OCI-LY7 (cell line): ENCODE measurements around the gene MAL. TPM values are rescaled to one million over a fixed set of nuclear protein-coding genes. Genes with fewer than 3 reads are reported as not detected.

ENCODE experiments used
- BruUV-seq: library from RNA; stranded (reverse); fragments of 400-500 nt; replicated peaks from 2 replicates; lab custom pipeline; 2021; lab: Mats Ljungman, UMichigan
- CTCF ChIA-PET: fragments of 300-600 bp; sonication (Branson Sonifier 250); formaldehyde crosslinking; loops from one replicate; lab custom pipeline; 2022; ENCODE audit warnings: antibody characterized with exemption; ENCODE audit not compliant: unreplicated experiment; lab: Charles Lee
- POLR2A ChIA-PET: fragments of 300-600 bp; sonication (Branson Sonifier 250); formaldehyde crosslinking; loops from one replicate; lab custom pipeline; 2022; ENCODE audit warnings: antibody characterized with exemption; lab: Charles Lee
- DNase-seq: peaks from one replicate; pipeline ENCODE4 v3.0.0-alpha.2; 2015; ENCODE audit warnings: low spot score
- H2AFZ ChIP-seq: fragments of 200-600 bp; sonication (generic), shearing (Covaris generic); 2 replicates; pipeline ENCODE4 v1.6.1; 2014; ENCODE audit warnings: mild to moderate bottlenecking, antibody characterized with exemption, low read length, moderate library complexity
- H3K27ac ChIP-seq: fragments of 200-600 bp; sonication (generic); 2 replicates; pipeline ENCODE4 v1.5.1; 2014; ENCODE audit warnings: mixed run types, low read depth, mild to moderate bottlenecking, moderate library complexity, low read length, inconsistent platforms; ENCODE audit not compliant: poor library complexity, severe bottlenecking
- H3K36me3 ChIP-seq: fragments of 200-600 bp; sonication (generic); 2 replicates; pipeline ENCODE4 v1.6.1; 2014; ENCODE audit warnings: mild to moderate bottlenecking, antibody characterized with exemption, low read length, moderate library complexity, mixed read lengths; ENCODE audit not compliant: insufficient read depth
- H3K4me1 ChIP-seq: fragments of 200-600 bp; sonication (generic); 2 replicates; pipeline ENCODE4 v1.5.1; 2014; ENCODE audit warnings: mild to moderate bottlenecking, low read length; ENCODE audit not compliant: insufficient read depth, poor library complexity, severe bottlenecking
- H3K4me2 ChIP-seq: fragments of 200-600 bp; sonication (generic); 2 replicates; pipeline ENCODE4 v1.6.1; 2014; ENCODE audit warnings: mild to moderate bottlenecking, low read length
- H3K4me3 ChIP-seq: fragments of 200-600 bp; sonication (generic); 2 replicates; pipeline ENCODE4 v1.5.1; 2014; ENCODE audit warnings: mild to moderate bottlenecking, low read depth, low read length; ENCODE audit not compliant: poor library complexity, severe bottlenecking
- H3K79me2 ChIP-seq: fragments of 200-600 bp; sonication (generic); 2 replicates; pipeline ENCODE4 v1.6.1; 2016; ENCODE audit warnings: low read depth, mild to moderate bottlenecking, low read length, moderate library complexity, mixed read lengths; ENCODE audit not compliant: insufficient read depth
- H3K9me2 ChIP-seq: fragments of 200-600 bp; sonication (generic); 2 replicates; pipeline ENCODE4 v1.6.1; 2016; ENCODE audit warnings: mild to moderate bottlenecking, low read length, mixed read lengths; ENCODE audit not compliant: insufficient read depth
- H3K9me3 ChIP-seq: fragments of 200-600 bp; sonication (generic); 2 replicates; pipeline ENCODE4 v1.6.1; 2014; ENCODE audit warnings: mild to moderate bottlenecking, mixed run types, low read length, mixed read lengths
- H4K20me1 ChIP-seq: fragments of 200-600 bp; sonication (generic); 2 replicates; pipeline ENCODE4 v1.6.1; 2014; ENCODE audit warnings: mild to moderate bottlenecking, antibody characterized with exemption, low read length, moderate library complexity, mixed read lengths; ENCODE audit not compliant: insufficient read depth
- CTCF ChIP-seq: fragments of 200-600 bp; sonication (generic); conservative IDR thresholded peaks from 2 replicates; pipeline ENCODE4 v1.5.1; 2014; ENCODE audit warnings: mild to moderate bottlenecking, antibody characterized with exemption, low read length, moderate library complexity, mixed read lengths
- EZH2phosphoT487 ChIP-seq: fragments of 200-600 bp; sonication (generic); IDR thresholded peaks from 2 replicates; pipeline ENCODE4 v1.6.1; 2018; ENCODE audit warnings: low read depth, borderline replicate concordance, mild to moderate bottlenecking, mixed run types, antibody characterized with exemption, low read length, moderate library complexity, mixed read lengths
- intact Hi-C: fragments of 100-400 bp; cut with micrococcal nuclease; formaldehyde crosslinking; loops from one replicate; pipeline ENCODE4 v1.10.0; 2022; ENCODE audit not compliant: unreplicated experiment
- total RNA-seq, 2 experiments: library from RNA; depleted of rRNA in 1 of 2; stranded (reverse); fragments of >200 nt in 1 of 2; shearing (Covaris generic) in 1 of 2; gene quantifications; 2 replicates each; pipeline ENCODE4 v1.2.3, GENCODE V29; 2014 to 2022

Gene MAL
- total RNA-seq, 2 experiments from 2014 or later: not detected

GRCh38 chr2:95079199-95079683 is 53.7 kb downstream of the MAL start:
- no peak overlapping the region; the same call in 1 of the 2 replicates for H3K4me2 ChIP-seq
- no peaks in the 10 kb centered on the region for H4K20me1 ChIP-seq
- peaks cover 16% of the 10 kb centered on the region for H3K4me1 ChIP-seq
- TF ChIP-seq CTCF (no peak), EZH2phosphoT487 (no peak)
- BruUV-seq: no TSS peak
- H3K9me2 ChIP-seq: no peaks in the 10 kb centered on the region
- intact Hi-C loops: loop anchor here (5.0 kb wide), 1 partner anchor 38 kb away; no protein-coding TSS in a partner anchor
- ChIA-PET POLR2A (interaction anchor here (0.9 kb wide), 1 partner anchor 17 kb away, joined by 3 read pairs; no protein-coding TSS in a partner anchor), CTCF (no interaction called here)
- no peak overlapping the region for H3K27ac ChIP-seq
- H3K9me3 ChIP-seq: no peaks in the 10 kb centered on the region
- H2AFZ ChIP-seq: no peak overlapping the region
- no peaks in the 10 kb centered on the region for H3K79me2 ChIP-seq
- no peak overlapping the region for H3K4me3 ChIP-seq
- H3K36me3 ChIP-seq: no peaks in the 10 kb centered on the region
- no peak for DNase-seq

DNA sequence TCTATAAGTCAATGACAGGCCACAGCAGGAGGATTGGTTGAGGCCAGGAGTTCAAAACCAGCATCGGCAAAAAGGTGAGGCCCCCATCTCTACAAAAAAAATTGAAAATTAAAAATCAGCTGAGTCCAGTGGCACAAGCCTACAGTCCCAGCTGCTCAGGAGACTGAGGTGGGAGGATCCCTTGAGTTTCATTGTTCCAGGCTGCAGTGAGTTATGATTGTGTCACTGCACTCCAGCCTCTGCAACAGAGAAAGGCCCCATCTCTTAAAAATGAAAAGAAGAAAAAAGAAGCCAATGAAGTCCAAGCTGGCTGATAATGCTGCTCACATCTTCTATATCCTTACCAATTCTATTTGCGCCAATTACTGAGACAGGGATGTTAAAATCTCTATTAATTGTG is 57.0 kb downstream of the MAL start:
- H3K79me2 ChIP-seq: no peaks in the 10 kb centered on the region
- H3K36me3 ChIP-seq: peaks cover 28% of the 10 kb centered on the region
- peaks cover 10% of the 10 kb centered on the region for H3K4me1 ChIP-seq
- H2AFZ ChIP-seq: no peak overlapping the region
- no peak overlapping the region for H3K4me3 ChIP-seq
- DNase-seq: no peak
- TF ChIP-seq EZH2phosphoT487 (no peak), CTCF (no peak)
- H4K20me1 ChIP-seq: no peaks in the 10 kb centered on the region
- BruUV-seq: no TSS peak
- ChIA-PET CTCF (no interaction called here), POLR2A (no interaction called here)
- no peak overlapping the region for H3K27ac ChIP-seq
- H3K9me2 ChIP-seq: no peaks in the 10 kb centered on the region
- no peaks in the 10 kb centered on the region for H3K9me3 ChIP-seq
- no peak overlapping the region for H3K4me2 ChIP-seq
- intact Hi-C loops: no loop called here

GRCh38 chr2:95086017-95086416 is 60.5 kb downstream of the MAL start:
- Histone ChIP-seq H3K27ac (no peak overlapping the region), H4K20me1 (no peaks in the 10 kb centered on the region), H3K4me2 (no peak overlapping the region), H2AFZ (no peak overlapping the region), H3K9me3 (no peaks in the 10 kb centered on the region), H3K9me2 (no peaks in the 10 kb centered on the region), H3K79me2 (no peaks in the 10 kb centered on the region), H3K4me1 (no peaks in the 10 kb centered on the region), H3K36me3 (peaks cover 60% of the 10 kb centered on the region), H3K4me3 (no peak overlapping the region)
- intact Hi-C loops: no loop called here
- TF ChIP-seq EZH2phosphoT487 (no peak), CTCF (no peak)
- BruUV-seq: no TSS peak
- POLR2A ChIA-PET: no interaction called here
- CTCF ChIA-PET: no interaction called here
- DNase-seq: no peak
